Stomach (tissue), 4 donors: ENCODE results near the gene PRDM16.

Source experiments
- CTCF ChIP-seq, 7 experiments: fragments of 450-650 bp in 4 of 7; fragments of 200-600 bp in 3 of 7; sonication (generic) in 3 of 7; IDR thresholded peaks; one replicate each; pipeline ENCODE4 v1.5.1; 2016 to 2019; ENCODE audit warnings: antibody characterized with exemption in 7 of 7, control low read depth in 2 of 7, mild to moderate bottlenecking in 1 of 7
- EP300 ChIP-seq: sonication (generic); formaldehyde crosslinking; IDR thresholded peaks from one replicate; pipeline ENCODE4 v1.6.1; 2017; ENCODE audit warnings: antibody characterized with exemption

- TF ChIP-seq EP300: no peak
- TF ChIP-seq CTCF (IDR thresholded peaks at IDR 0.05): no peak
These were observed 77.9 kb downstream of the PRDM16 start for GRCh38 chr1:3146907-3147306.
